Right lobe of liver (tissue), 6 donors: ENCODE measurements around the gene DNM1. TPM values are rescaled to one million over a fixed set of nuclear protein-coding genes. Genes with fewer than 3 reads are reported as not detected.

Experiments used
- ATAC-seq, 4 donors: fragments of 200-7000 bp; cut with Tn5 transposase; one replicate each; pipeline ENCODE4 v1.9.1; 2020; ENCODE audit warnings: mild to moderate bottlenecking in 4 of 4, moderate library complexity in 4 of 4
- DNase-seq, 3 donors: peaks; one replicate each; pipeline ENCODE4 v3.0.0-alpha.2; 2020
- H3K27ac ChIP-seq, 3 donors: fragments of 200-600 bp; one replicate each; pipeline ENCODE4 v1.8.0; 2022
- H3K27me3 ChIP-seq, 2 donors: fragments of 200-600 bp; one replicate each; pipeline ENCODE4 v1.8.0; 2022
- H3K36me3 ChIP-seq, 4 donors: fragments of 200-600 bp; sonication (generic) in 1 of 4; one replicate each; pipeline versions ENCODE4 v1.5.1 to v1.8.0; 2017 to 2022; ENCODE audit warnings: control low read depth in 1 of 4
- H3K4me1 ChIP-seq, 4 donors: fragments of 200-600 bp; sonication (generic) in 1 of 4; one replicate each; pipeline versions ENCODE4 v1.5.1 to v1.8.0; 2017 to 2022; ENCODE audit warnings: control low read depth in 1 of 4
- H3K4me3 ChIP-seq, 3 donors: fragments of 200-600 bp; one replicate each; pipeline ENCODE4 v1.8.0; 2022
- H3K9me3 ChIP-seq, 4 donors: fragments of 200-600 bp; sonication (generic) in 1 of 4; one replicate each; pipeline versions ENCODE4 v1.5.1 to v1.8.0; 2017 to 2022; ENCODE audit warnings: control low read depth in 1 of 4
- POLR2A ChIP-seq: fragments of 450-650 bp; IDR thresholded peaks from one replicate; pipeline ENCODE4 v1.6.1; 2017; ENCODE audit warnings: antibody characterized with exemption, mild to moderate bottlenecking
- WGBS: methylation state at CpG from one replicate; pipeline ENCODE4 v1.1.6; 2018; ENCODE audit warnings: low coverage, low lambda C conversion rate; ENCODE audit not compliant: insufficient coverage; ENCODE audit errors: missing lambda C conversion rate; 5-methylcytosine and 5-hydroxymethylcytosine counted together
- intact Hi-C, 2 donors: fragments of 100-400 bp; cut with DNase I; formaldehyde crosslinking; loops; one replicate each; pipeline versions ENCODE4 v1.11.2 to v1.14.1; 2022
- total RNA-seq, 6 experiments: library from RNA; depleted of rRNA in 2 of 6; stranded (reverse); fragments of >200 nt in 2 of 6; fragmentation: NEBNext Ultra II Directional in 3 of 6; extraction: Animal tissue kit (Norgen Biotek cat#: 25700) in 3 of 6; gene quantifications; one replicate each; pipeline versions ENCODE4 v1.1.0 to v1.2.4, GENCODE V29; 2016 to 2023
- TF ChIP-seq, protein P1 (sequence below), 4 donors: fragments of 200-600 bp in 3 of 4; fragments of 450-650 bp in 1 of 4; IDR thresholded peaks; one replicate each; pipeline versions ENCODE4 v1.5.1 to v1.8.0; 2016 to 2022; ENCODE audit warnings: antibody characterized with exemption in 4 of 4, mild to moderate bottlenecking in 2 of 4
- donor health status: DM: no; HTN: yes; CAD: no.
- donor health status: DM: no; HTN: no; CAD: no.
- donor health status: DM: no; HTN: no; CAD: no.
- donor health status: DM: no; HTN: yes; CAD: no.
- donor health status: DM: no; HTN: yes; CAD: no.

DNM1 gene
- total RNA-seq, 6 experiments from 2014 or later: 0.43 to 3.1 (median 1.8) TPM

GRCh38 chr9:128185979-128186965, 16.9 kb upstream of the DNM1 start:
- no peak for TF ChIP-seq POLR2A
- TF ChIP-seq, protein P1, sequence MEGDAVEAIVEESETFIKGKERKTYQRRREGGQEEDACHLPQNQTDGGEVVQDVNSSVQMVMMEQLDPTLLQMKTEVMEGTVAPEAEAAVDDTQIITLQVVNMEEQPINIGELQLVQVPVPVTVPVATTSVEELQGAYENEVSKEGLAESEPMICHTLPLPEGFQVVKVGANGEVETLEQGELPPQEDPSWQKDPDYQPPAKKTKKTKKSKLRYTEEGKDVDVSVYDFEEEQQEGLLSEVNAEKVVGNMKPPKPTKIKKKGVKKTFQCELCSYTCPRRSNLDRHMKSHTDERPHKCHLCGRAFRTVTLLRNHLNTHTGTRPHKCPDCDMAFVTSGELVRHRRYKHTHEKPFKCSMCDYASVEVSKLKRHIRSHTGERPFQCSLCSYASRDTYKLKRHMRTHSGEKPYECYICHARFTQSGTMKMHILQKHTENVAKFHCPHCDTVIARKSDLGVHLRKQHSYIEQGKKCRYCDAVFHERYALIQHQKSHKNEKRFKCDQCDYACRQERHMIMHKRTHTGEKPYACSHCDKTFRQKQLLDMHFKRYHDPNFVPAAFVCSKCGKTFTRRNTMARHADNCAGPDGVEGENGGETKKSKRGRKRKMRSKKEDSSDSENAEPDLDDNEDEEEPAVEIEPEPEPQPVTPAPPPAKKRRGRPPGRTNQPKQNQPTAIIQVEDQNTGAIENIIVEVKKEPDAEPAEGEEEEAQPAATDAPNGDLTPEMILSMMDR (IDR thresholded peaks at IDR 0.05): no peak
- Histone ChIP-seq H3K27me3 (no peaks in the 10 kb centered on the region), H3K9me3 (no peaks in the 10 kb centered on the region), H3K4me3 (no peak overlapping the region), H3K36me3 (peaks cover 0 to 24% (median 0%) of the 10 kb centered on the region in 4 donors), H3K4me1 (peaks cover 0 to 10% (median 5%) of the 10 kb centered on the region in 4 donors), H3K27ac (no peak overlapping the region)
- intact Hi-C loops: no loop called here
- DNase-seq (no peak), ATAC-seq (no peak)
- 93% methylated on average over 4 of the region's 11 CpGs for whole genome bisulfite sequencing

GRCh38 chr9:128187361-128187760, 15.8 kb upstream of the DNM1 start:
- no peak overlapping the region for H3K4me3 ChIP-seq
- no peak for DNase-seq
- no peaks in the 10 kb centered on the region for H3K9me3 ChIP-seq
- no peak for ATAC-seq
- peaks cover 0 to 24% (median 0%) of the 10 kb centered on the region in 4 donors for H3K36me3 ChIP-seq
- 86% methylated on average over 2 of the region's 2 CpGs for whole genome bisulfite sequencing
- intact Hi-C loops: no loop called here
- no peaks in the 10 kb centered on the region for H3K27me3 ChIP-seq
- peaks cover 0 to 11% (median 5%) of the 10 kb centered on the region in 4 donors for H3K4me1 ChIP-seq
- TF ChIP-seq POLR2A: no peak
- TF ChIP-seq, protein P1 (IDR thresholded peaks at IDR 0.05): no peak
- H3K27ac ChIP-seq: no peak overlapping the region

GRCh38 chr9:128188209-128188608, 15.0 kb upstream of the DNM1 start:
- DNase-seq: no peak
- 100% methylated on average over 1 of the region's 1 CpG for WGBS
- Histone ChIP-seq H3K36me3 (peaks cover 0 to 20% (median 0%) of the 10 kb centered on the region in 4 donors), H3K4me1 (peaks cover 0 to 17% (median 5%) of the 10 kb centered on the region in 4 donors), H3K9me3 (no peaks in the 10 kb centered on the region), H3K27ac (no peak overlapping the region), H3K4me3 (no peak overlapping the region), H3K27me3 (no peaks in the 10 kb centered on the region)
- TF ChIP-seq POLR2A: no peak
- TF ChIP-seq, protein P1 (IDR thresholded peaks at IDR 0.05): no peak
- no peak for ATAC-seq
- intact Hi-C loops: no loop called here

- Histone ChIP-seq H3K27me3 (no peaks in the 10 kb centered on the region), H3K4me3 (no peak overlapping the region), H3K27ac (no peak overlapping the region), H3K4me1 (peaks cover 0 to 17% (median 5%) of the 10 kb centered on the region in 4 donors), H3K9me3 (no peaks in the 10 kb centered on the region), H3K36me3 (peaks cover 0 to 10% (median 0%) of the 10 kb centered on the region in 4 donors)
- TF ChIP-seq POLR2A: no peak
- TF ChIP-seq, protein P1 (IDR thresholded peaks at IDR 0.05): no peak
- ATAC-seq: no peak
- intact Hi-C loops: no loop called here
- DNase-seq: no peak
- 82% methylated on average over 2 of the region's 2 CpGs for WGBS
Observed at GRCh38 chr9:128190013-128190412, 13.2 kb upstream of the DNM1 start.
